ENCODE data around the gene SPATA20.
A peak's percentile ranks its signal among the peaks of the same experiment; 100 is the strongest.

The SPATA20 gene

DNA sequence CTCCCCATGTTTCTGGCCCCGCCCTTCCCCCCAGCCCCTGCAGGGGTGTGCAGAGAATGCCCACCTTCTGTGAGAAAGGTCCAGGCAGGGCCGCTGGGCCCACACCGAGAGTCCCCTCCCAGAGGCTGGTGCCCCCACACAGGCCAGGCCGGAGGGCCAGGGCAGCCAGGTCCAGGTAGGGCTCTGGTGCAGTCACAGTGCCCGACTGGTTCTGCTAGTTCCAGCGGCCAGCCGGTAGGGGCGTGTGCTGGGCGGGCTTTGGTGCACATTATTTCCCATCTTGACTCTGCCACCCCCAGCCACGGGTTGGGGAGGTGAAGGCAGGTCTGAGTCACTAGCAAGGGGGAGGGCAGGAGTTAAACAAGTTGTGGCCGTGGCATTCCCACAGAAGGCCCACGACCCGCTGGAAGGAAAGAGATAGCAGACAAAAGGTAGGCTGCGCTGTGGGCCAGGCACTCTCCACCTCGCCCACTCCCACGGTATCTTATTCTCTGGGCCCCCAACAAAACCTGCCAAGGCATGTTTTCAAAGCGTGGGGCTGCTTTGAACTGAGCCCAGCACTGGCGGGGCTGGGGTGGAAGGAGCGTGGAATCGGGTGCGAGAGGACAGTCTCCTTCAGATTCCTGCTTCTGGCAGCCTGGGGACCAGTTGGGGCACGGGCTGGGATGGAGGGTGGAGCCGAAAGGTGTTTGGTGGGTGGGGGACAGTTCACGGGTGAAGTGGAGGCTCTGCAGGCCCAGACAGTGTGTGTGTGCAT is 12.6 kb upstream of the SPATA20 start:
- Histone ChIP-seq H3K36me3 (ENCODE audit: insufficient read depth, low read length) (no peaks in the 10 kb centered on the region), H3K27ac (ENCODE audit: low read depth, low read length) (no peak overlapping the region), H3K4me1 (ENCODE audit: insufficient read depth, low read length) (peaks cover 7% of the 10 kb centered on the region; the same call in 1 of the 2 replicates), H3K9me3 (ENCODE audit: insufficient read depth, low read depth, low read length) (no peaks in the 10 kb centered on the region), H3K4me3 (ENCODE audit: low read length) (peak overlapping the region; percentile 67), H3K9ac (ENCODE audit: low read depth, low read length) (no peak overlapping the region), H3K27me3 (ENCODE audit: insufficient read depth, low read length) (peaks cover 35% of the 10 kb centered on the region)
- 52% methylated on average over 23 of the region's 24 CpGs for WGBS

DNA sequence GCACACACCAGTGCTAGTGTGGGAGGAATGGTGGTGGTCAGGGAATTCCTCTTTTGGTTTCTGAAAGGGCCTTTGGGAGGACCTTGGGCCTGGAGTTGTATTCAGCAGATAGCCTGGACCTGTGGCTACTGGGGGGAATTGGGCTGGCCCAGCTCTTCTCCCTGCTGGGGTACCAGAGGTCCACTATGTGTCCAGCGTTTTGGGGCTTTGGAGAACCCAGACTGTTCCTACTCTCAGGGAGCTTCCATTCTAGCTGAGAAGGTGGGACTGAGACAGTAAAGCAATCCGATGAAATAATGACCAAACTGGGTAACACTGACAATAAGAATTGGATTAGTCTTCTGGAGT is 12.0 kb upstream of the SPATA20 start:
- Histone ChIP-seq H3K36me3 (ENCODE audit: insufficient read depth, low read length) (no peaks in the 10 kb centered on the region), H3K9ac (ENCODE audit: low read depth, low read length) (no peak overlapping the region), H3K4me3 (ENCODE audit: low read length) (no peak overlapping the region), H3K9me3 (ENCODE audit: insufficient read depth, low read depth, low read length) (no peaks in the 10 kb centered on the region), H3K4me1 (ENCODE audit: insufficient read depth, low read length) (peaks cover 7% of the 10 kb centered on the region; the same call in 1 of the 2 replicates), H3K27me3 (ENCODE audit: insufficient read depth, low read length) (peaks cover 35% of the 10 kb centered on the region), H3K27ac (ENCODE audit: low read depth, low read length) (no peak overlapping the region)
- 87% methylated on average over 2 of the region's 2 CpGs for WGBS

DNA sequence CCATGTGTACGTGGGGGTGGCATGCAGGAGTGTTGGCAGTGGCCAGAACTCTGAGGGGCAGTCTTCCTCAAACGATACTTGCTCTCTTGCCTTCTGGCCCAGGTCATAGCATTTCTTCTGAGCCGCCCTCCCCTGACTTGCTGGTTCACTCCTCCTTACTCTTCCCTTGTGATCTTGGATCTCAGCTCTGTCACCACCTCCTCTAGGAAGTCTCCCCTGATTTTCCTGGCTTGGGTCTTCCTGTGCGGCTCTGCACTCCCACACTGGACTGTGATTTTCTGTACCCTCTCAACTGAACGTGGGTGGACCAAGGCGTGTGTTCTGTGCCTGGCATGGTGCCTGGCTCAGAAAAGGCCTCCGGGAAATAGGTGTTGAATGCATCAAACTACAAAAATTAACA is 11.6 kb upstream of the SPATA20 start:
- WGBS: 94% methylated on average over 7 of the region's 7 CpGs
- Histone ChIP-seq H3K9me3 (ENCODE audit: insufficient read depth, low read depth, low read length) (no peaks in the 10 kb centered on the region), H3K9ac (ENCODE audit: low read depth, low read length) (no peak overlapping the region), H3K27me3 (ENCODE audit: insufficient read depth, low read length) (peaks cover 35% of the 10 kb centered on the region), H3K4me3 (ENCODE audit: low read length) (no peak overlapping the region), H3K27ac (ENCODE audit: low read depth, low read length) (no peak overlapping the region), H3K36me3 (ENCODE audit: insufficient read depth, low read length) (no peaks in the 10 kb centered on the region), H3K4me1 (ENCODE audit: insufficient read depth, low read length) (peaks cover 7% of the 10 kb centered on the region; the same call in 1 of the 2 replicates)

DNA sequence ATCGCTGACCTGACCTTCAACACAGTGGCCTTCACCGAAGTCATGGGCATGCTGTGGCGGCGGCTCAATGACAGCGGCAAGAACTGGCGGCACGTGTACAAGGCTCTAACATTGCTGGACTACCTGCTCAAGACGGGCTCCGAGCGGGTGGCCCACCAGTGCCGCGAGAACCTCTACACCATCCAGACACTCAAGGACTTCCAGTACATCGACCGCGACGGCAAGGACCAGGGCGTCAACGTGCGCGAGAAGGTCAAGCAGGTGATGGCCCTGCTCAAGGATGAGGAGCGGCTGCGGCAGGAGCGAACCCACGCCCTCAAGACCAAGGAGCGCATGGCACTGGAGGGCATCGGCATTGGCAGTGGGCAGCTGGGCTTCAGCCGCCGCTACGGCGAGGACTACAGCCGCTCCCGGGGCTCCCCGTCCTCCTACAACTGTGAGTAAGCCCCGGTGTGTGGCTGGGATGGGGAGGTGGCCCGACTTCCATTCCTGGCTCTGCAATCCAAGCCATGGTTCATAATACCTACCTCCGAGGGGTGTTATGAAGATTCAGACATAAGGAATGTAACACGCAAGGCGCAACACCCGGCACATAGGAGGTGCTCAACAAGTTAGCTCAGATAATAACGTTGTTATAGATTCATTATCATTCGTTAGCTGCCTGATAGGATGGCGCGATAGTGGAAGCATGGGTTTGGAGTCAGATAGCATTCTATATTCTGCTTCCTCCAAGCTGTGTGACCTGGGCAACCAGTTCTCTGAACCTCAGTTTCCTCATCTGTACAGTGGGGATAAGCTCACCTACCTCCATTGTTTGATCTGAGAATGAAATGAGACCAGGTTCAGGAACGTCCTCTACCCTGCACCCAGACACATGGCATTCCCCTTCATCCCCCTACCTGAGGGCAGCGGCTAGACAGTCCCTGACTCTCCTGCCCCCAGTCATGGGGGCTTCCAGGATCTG is 10.0 kb upstream of the SPATA20 start:
- H3K36me3 ChIP-seq (ENCODE audit: insufficient read depth, low read length): no peaks in the 10 kb centered on the region
- no peaks in the 10 kb centered on the region for H3K9me3 ChIP-seq (ENCODE audit: insufficient read depth, low read depth, low read length)
- WGBS: 96% methylated on average over 45 of the region's 45 CpGs
- H3K9ac ChIP-seq (ENCODE audit: low read depth, low read length): no peak overlapping the region
- H3K27ac ChIP-seq (ENCODE audit: low read depth, low read length): no peak overlapping the region
- peaks cover 3% of the 10 kb centered on the region; the same call in 1 of the 2 replicates for H3K4me1 ChIP-seq (ENCODE audit: insufficient read depth, low read length)
- no peak overlapping the region for H3K4me3 ChIP-seq (ENCODE audit: low read length)
- H3K27me3 ChIP-seq (ENCODE audit: insufficient read depth, low read length): peaks cover 38% of the 10 kb centered on the region

- H3K9ac ChIP-seq (ENCODE audit: low read depth, low read length): no peak overlapping the region
- peaks cover 28% of the 10 kb centered on the region for H3K27me3 ChIP-seq (ENCODE audit: insufficient read depth, low read length)
- H3K4me1 ChIP-seq (ENCODE audit: insufficient read depth, low read length): peaks cover 7% of the 10 kb centered on the region; the same call in 1 of the 2 replicates
- H3K9me3 ChIP-seq (ENCODE audit: insufficient read depth, low read depth, low read length): no peaks in the 10 kb centered on the region
- H3K27ac ChIP-seq (ENCODE audit: low read depth, low read length): no peak overlapping the region
- no peaks in the 10 kb centered on the region for H3K36me3 ChIP-seq (ENCODE audit: insufficient read depth, low read length)
- no peak overlapping the region for H3K4me3 ChIP-seq (ENCODE audit: low read length)
- WGBS: 91% methylated on average over 20 of the region's 20 CpGs
These were observed 9.0 kb upstream of the SPATA20 start for GRCh38 chr17:50537721-50538548.

DNA sequence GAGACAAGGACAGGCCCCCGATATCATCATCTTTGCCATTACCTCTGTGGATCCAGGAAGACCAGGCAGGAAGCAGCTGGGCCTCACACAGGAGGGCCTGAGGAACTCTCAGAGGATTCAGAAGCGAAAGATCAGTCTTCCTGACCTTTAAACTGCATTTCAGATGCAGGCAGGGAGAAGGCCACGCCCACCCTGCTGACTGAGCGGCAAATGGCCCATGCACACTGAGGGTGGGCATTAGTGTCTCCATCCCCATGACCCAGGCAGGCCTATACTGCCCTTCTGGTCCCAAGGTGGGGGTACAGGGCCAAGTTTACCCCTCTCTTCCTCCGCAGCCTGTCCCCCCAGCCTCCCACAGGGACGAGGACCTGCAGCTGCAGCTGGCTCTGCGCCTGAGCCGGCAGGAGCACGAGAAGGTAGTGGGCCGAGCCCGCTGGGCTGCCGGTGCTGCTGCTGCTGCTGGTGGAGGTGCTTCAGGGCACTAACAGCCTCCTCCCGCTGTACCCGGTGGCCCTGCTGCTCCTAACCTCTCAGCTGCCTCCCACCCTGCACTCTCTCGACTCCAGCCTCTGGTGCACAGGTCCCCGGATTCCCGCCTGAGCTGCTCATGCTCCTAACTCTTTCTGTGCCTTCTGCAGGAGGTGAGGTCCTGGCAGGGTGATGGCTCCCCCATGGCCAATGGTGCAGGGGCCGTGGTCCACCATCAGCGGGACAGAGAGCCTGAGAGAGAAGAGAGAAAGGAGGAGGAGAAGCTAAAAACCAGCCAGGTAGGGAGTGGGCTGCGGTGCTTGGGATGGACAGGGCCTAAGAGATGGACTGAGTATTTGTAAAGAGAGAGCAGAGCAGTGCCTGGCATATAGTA is 8.2 kb upstream of the SPATA20 start:
- H3K4me3 ChIP-seq (ENCODE audit: low read length): no peak overlapping the region
- 70% methylated on average over 20 of the region's 20 CpGs for WGBS
- peaks cover 7% of the 10 kb centered on the region; the same call in 1 of the 2 replicates for H3K4me1 ChIP-seq (ENCODE audit: insufficient read depth, low read length)
- H3K36me3 ChIP-seq (ENCODE audit: insufficient read depth, low read length): no peaks in the 10 kb centered on the region
- no peak overlapping the region for H3K27ac ChIP-seq (ENCODE audit: low read depth, low read length)
- peaks cover 20% of the 10 kb centered on the region for H3K27me3 ChIP-seq (ENCODE audit: insufficient read depth, low read length)
- no peak overlapping the region for H3K9ac ChIP-seq (ENCODE audit: low read depth, low read length)
- no peaks in the 10 kb centered on the region for H3K9me3 ChIP-seq (ENCODE audit: insufficient read depth, low read depth, low read length)

- Histone ChIP-seq H3K27ac (ENCODE audit: low read depth, low read length) (no peak overlapping the region), H3K9me3 (ENCODE audit: insufficient read depth, low read depth, low read length) (no peaks in the 10 kb centered on the region), H3K4me1 (ENCODE audit: insufficient read depth, low read length) (peaks cover 7% of the 10 kb centered on the region; the same call in 1 of the 2 replicates), H3K4me3 (ENCODE audit: low read length) (no peak overlapping the region), H3K9ac (ENCODE audit: low read depth, low read length) (no peak overlapping the region), H3K36me3 (ENCODE audit: insufficient read depth, low read length) (no peaks in the 10 kb centered on the region), H3K27me3 (ENCODE audit: insufficient read depth, low read length) (peaks cover 10% of the 10 kb centered on the region)
- 75% methylated on average over 15 of the region's 15 CpGs for WGBS
These were observed 7.0 kb upstream of the SPATA20 start for GRCh38 chr17:50539762-50540559.

- no peaks in the 10 kb centered on the region for H3K9me3 ChIP-seq (ENCODE audit: insufficient read depth, low read depth, low read length)
- no peak overlapping the region for H3K27ac ChIP-seq (ENCODE audit: low read depth, low read length)
- no peak overlapping the region for H3K9ac ChIP-seq (ENCODE audit: low read depth, low read length)
- peaks cover 7% of the 10 kb centered on the region; the same call in 1 of the 2 replicates for H3K4me1 ChIP-seq (ENCODE audit: insufficient read depth, low read length)
- no peak overlapping the region; the same call in 1 of the 2 replicates for H3K4me3 ChIP-seq (ENCODE audit: low read length)
- no peaks in the 10 kb centered on the region for H3K36me3 ChIP-seq (ENCODE audit: insufficient read depth, low read length)
- WGBS: 89% methylated on average over 11 of the region's 11 CpGs
- H3K27me3 ChIP-seq (ENCODE audit: insufficient read depth, low read length): peaks cover 10% of the 10 kb centered on the region
These were observed 6.2 kb upstream of the SPATA20 start for GRCh38 chr17:50540560-50541401.

DNA sequence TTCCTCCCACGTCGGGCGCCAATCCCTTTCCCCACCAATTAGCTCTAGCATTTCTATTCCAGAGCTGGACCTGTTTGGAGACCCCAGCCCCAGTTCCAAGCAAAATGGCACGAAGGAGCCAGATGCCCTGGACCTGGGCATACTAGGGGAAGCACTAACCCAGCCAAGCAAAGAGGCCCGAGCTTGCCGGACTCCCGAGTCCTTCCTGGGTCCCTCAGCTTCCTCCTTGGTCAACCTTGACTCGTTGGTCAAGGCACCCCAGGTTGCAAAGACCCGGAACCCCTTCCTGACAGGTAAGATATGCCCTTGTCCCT is 5.6 kb upstream of the SPATA20 start:
- no peaks in the 10 kb centered on the region for H3K36me3 ChIP-seq (ENCODE audit: insufficient read depth, low read length)
- H3K9ac ChIP-seq (ENCODE audit: low read depth, low read length): no peak overlapping the region
- peaks cover 7% of the 10 kb centered on the region; the same call in 1 of the 2 replicates for H3K4me1 ChIP-seq (ENCODE audit: insufficient read depth, low read length)
- H3K27me3 ChIP-seq (ENCODE audit: insufficient read depth, low read length): peaks cover 10% of the 10 kb centered on the region
- H3K27ac ChIP-seq (ENCODE audit: low read depth, low read length): no peak overlapping the region
- no peaks in the 10 kb centered on the region for H3K9me3 ChIP-seq (ENCODE audit: insufficient read depth, low read depth, low read length)
- peak overlapping the region; percentile 85 for H3K4me3 ChIP-seq (ENCODE audit: low read length)
- 68% methylated on average over 9 of the region's 9 CpGs for WGBS

All from HUES64 (cell line).